Astrocyte of the hippocampus (primary cell): Measurements from ENCODE around the gene LY86.

Source experiments
- DNase-seq: peaks from one replicate; pipeline ENCODE4 v3.0.0; 2011; ENCODE audit warnings: low read depth, low spot score

LY86 gene

GRCh38 chr6:6701864-6702263 lies 113.3 kb downstream of the LY86 start:
- no peak for DNase-seq

- no peak for DNase-seq
Measured at GRCh38 chr6:6703699-6704098, 115.2 kb downstream of the LY86 start.
